BJ (cell line): ENCODE results near the gene TRAPPC1. TPM values are rescaled to one million over a fixed set of nuclear protein-coding genes. Genes with fewer than 3 reads are reported as not detected.

Experiments used
- CTCF ChIA-PET: fragments of 350-600 bp; formaldehyde crosslinking; extraction: SDS; loops from one replicate; lab custom pipeline; 2021; ENCODE audit warnings: antibody characterized with exemption, inconsistent platforms; lab: Yijun Ruan, JAX
- POLR2A ChIA-PET: fragments of 300-600 bp; sonication (Branson Sonifier 250); formaldehyde crosslinking; extraction: SDS; loops from one replicate; lab custom pipeline; 2021; ENCODE audit warnings: antibody characterized with exemption; lab: Charles Lee
- DNase-seq: peaks from one replicate; pipeline ENCODE4 v3.0.0-alpha.2; 2011; ENCODE audit warnings: low read depth
- H3K27me3 ChIP-seq: 2 replicates; pipeline ENCODE4 v1.6.0; 2011; ENCODE audit warnings: low read length; ENCODE audit not compliant: control insufficient read depth, insufficient read depth
- H3K36me3 ChIP-seq: 2 replicates; pipeline ENCODE4 v1.5.1; 2011; ENCODE audit warnings: low read length; ENCODE audit not compliant: control insufficient read depth, insufficient read depth
- H3K4me3 ChIP-seq: 2 replicates; pipeline ENCODE4 v1.5.1; 2011; ENCODE audit warnings: low read depth, mild to moderate bottlenecking, control low read depth, low read length
- CTCF ChIP-seq: IDR thresholded peaks from 2 replicates; pipeline ENCODE4 v1.5.1; 2011; ENCODE audit warnings: low read depth, mild to moderate bottlenecking, control low read depth, inconsistent platforms, low read length, moderate library complexity; ENCODE audit not compliant: insufficient read depth
- polyA plus RNA-seq: library from polyadenylated mRNA; depleted of rRNA; stranded (reverse); fragments of >200 nt; gene quantifications from 2 replicates; pipeline ENCODE4 v1.2.3, GENCODE V29; 2011

The TRAPPC1 gene
- polyA plus RNA-seq, 1 experiment = 264 TPM

GRCh38 chr17:7947651-7948050 lies 15.9 kb upstream of the TRAPPC1 start:
- Histone ChIP-seq H3K27me3 (no peaks in the 10 kb centered on the region), H3K36me3 (peaks cover 33% of the 10 kb centered on the region), H3K4me3 (no peak overlapping the region)
- no peak for DNase-seq
- POLR2A ChIA-PET = no interaction called here
- no peak for TF ChIP-seq CTCF
- CTCF ChIA-PET = interaction anchor here (1.4 to 2.0 kb wide), 3 partner anchors 16 to 42 kb away, joined by 3 to 7 read pairs (median 6); partner anchors contain the start of genes CNTROB and TRAPPC1

- H3K4me3 ChIP-seq = no peak overlapping the region
Measured at GRCh38 chr17:7946441-7946840, 14.7 kb upstream of the TRAPPC1 start.

DNA sequence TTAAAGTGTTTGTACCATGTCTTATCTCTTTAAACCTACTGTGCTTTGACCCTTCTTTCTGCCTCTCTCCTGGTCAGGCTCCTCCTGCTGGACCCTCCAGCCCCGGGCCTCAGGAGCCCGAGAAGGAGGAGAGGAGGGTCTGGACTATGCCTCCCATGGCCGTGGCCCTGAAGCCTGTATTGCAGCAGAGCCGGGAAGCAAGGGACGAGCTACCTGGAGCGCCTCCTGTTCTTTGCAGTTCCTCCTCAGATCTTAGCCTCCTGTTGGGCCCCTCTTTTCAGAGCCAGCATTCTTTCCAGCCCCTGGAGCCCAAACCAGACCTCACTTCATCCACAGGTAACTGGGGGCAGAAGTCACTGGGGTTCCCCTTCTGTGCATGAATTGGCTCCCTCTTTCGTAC lies 13.9 kb upstream of the TRAPPC1 start:
- CTCF ChIA-PET = interaction anchor here (1.2 to 3.7 kb wide), 3 partner anchors 13 to 112 kb away, joined by 5 to 15 read pairs (median 7); partner anchors contain the start of genes CNTROB and TRAPPC1
- no peak for DNase-seq
- Histone ChIP-seq H3K4me3 (no peak overlapping the region), H3K36me3 (peaks cover 34% of the 10 kb centered on the region), H3K27me3 (no peaks in the 10 kb centered on the region)
- POLR2A ChIA-PET = no interaction called here
- TF ChIP-seq CTCF = no peak

More at GRCh38 chr17:7946441-7946840, 14.7 kb upstream of the TRAPPC1 start:
- DNase-seq = no peak
- Histone ChIP-seq H3K27me3 (no peaks in the 10 kb centered on the region), H3K36me3 (peaks cover 33% of the 10 kb centered on the region)
- ChIA-PET CTCF (interaction anchor here (1.0 to 2.0 kb wide), 4 partner anchors 8 to 95 kb away, joined by 3 to 7 read pairs (median 4); partner anchors contain the start of genes CNTROB and TRAPPC1), POLR2A (no interaction called here)
- TF ChIP-seq CTCF = no peak

GRCh38 chr17:7944326-7944725 lies 12.6 kb upstream of the TRAPPC1 start:
- CTCF ChIA-PET = interaction anchor here (1.0 to 3.7 kb wide), 7 partner anchors 9 to 113 kb away, joined by 3 to 15 read pairs (median 5); partner anchors contain the start of genes CNTROB and TRAPPC1
- TF ChIP-seq CTCF = no peak
- Histone ChIP-seq H3K36me3 (peaks cover 39% of the 10 kb centered on the region), H3K4me3 (no peak overlapping the region), H3K27me3 (no peaks in the 10 kb centered on the region)
- POLR2A ChIA-PET = no interaction called here
- DNase-seq = no peak

- no peaks in the 10 kb centered on the region for H3K27me3 ChIP-seq
- H3K36me3 ChIP-seq = peaks cover 34% of the 10 kb centered on the region
- CTCF ChIA-PET = interaction anchor here (1.1 to 3.7 kb wide), 4 partner anchors 11 to 49 kb away, joined by 3 to 15 read pairs (median 5); partner anchors contain the start of genes CNTROB and TRAPPC1
- POLR2A ChIA-PET = no interaction called here
- H3K4me3 ChIP-seq = no peak overlapping the region
- DNase-seq = no peak
- TF ChIP-seq CTCF = no peak
Measured at GRCh38 chr17:7943291-7943690, 11.5 kb upstream of the TRAPPC1 start.
